Measurements from ENCODE around the gene DCAF7.

The DCAF7 gene

DNA sequence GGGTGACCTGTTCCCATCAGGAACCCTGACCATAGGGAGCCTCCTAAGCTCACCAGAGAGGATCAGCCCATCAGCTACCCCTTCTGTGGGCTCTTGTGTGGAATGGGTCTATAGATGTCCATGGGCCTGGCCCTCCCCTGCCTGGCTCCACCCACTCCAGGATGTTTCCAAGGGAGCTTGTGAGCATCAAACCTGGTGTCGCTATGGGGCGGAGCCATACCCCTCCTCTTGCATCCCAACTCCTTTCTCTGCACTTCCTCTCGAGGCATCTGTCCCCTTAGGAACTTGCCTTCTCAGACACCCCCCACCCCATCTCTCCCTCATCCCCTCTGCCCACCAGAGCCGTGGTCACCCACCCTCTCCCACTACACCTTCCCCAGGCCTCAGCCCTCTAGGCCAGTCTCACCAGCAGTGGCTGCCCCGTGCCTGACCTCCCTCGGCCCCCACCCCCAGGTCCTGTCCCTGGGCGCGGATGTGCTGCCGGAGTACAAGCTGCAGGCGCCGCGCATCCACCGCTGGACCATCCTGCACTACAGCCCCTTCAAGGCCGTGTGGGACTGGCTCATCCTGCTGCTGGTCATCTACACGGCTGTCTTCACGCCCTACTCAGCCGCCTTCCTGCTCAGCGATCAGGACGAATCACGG, 16.7 kb upstream of the DCAF7 start:
- no peak for DNase-seq (ENCODE audit: low spot score)
- H3K27ac ChIP-seq = no peak overlapping the region
- TF ChIP-seq, protein P1, sequence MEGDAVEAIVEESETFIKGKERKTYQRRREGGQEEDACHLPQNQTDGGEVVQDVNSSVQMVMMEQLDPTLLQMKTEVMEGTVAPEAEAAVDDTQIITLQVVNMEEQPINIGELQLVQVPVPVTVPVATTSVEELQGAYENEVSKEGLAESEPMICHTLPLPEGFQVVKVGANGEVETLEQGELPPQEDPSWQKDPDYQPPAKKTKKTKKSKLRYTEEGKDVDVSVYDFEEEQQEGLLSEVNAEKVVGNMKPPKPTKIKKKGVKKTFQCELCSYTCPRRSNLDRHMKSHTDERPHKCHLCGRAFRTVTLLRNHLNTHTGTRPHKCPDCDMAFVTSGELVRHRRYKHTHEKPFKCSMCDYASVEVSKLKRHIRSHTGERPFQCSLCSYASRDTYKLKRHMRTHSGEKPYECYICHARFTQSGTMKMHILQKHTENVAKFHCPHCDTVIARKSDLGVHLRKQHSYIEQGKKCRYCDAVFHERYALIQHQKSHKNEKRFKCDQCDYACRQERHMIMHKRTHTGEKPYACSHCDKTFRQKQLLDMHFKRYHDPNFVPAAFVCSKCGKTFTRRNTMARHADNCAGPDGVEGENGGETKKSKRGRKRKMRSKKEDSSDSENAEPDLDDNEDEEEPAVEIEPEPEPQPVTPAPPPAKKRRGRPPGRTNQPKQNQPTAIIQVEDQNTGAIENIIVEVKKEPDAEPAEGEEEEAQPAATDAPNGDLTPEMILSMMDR (IDR thresholded peaks at IDR 0.05) = no peak
- no peak overlapping the region for H3K4me3 ChIP-seq

DNA sequence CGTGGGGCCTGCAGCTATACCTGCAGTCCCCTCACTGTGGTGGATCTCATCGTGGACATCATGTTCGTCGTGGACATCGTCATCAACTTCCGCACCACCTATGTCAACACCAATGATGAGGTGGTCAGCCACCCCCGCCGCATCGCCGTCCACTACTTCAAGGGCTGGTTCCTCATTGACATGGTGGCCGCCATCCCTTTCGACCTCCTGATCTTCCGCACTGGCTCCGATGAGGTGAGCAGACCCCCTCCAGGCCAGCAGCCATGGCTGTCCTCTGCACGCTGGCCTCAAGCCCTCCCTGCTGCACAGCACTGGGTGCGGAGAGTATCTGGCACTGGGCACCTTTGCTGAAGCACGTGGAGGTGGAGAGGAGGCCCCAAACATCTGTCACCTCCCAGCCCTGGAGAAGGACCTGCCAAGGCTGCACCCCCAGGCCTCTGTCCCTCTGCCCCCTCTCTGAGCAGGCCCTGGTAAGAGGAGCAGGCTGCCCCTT, 16.2 kb upstream of the DCAF7 start:
- Histone ChIP-seq H3K27ac (no peak overlapping the region), H3K4me3 (no peak overlapping the region)
- TF ChIP-seq, protein P1 (IDR thresholded peaks at IDR 0.05) = no peak
- no peak for DNase-seq (ENCODE audit: low spot score)

DNA sequence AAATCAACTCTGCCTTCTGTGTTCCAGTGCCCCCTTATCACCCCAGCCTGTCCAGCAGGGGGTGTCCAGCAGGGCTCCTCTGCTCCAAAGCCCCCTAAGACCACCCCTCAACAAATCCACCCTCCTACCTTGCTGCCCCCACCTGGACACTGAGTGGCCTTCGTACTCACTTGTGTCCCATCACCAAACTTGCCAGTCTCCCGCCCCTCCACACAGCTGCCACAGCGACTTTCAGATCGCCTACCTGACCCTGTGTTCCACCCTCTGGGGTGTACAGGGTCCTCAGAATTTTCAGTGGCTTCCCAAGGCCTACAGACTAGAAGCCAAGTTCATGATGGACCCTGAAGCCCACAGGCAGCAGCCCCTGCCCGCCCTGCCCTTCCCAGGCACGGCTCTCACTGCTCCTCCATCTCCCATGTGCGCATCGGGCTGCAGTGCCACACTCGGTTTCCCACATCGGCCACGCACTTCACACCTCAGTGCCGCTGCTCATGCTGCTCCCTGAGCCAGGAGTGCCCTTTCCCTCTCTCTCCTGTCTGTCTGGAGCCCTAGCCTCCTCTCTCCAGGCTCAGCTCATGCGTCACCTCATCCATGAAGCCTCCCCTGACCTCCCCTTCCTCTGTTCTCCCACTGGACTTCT, 15.3 kb upstream of the DCAF7 start:
- H3K4me3 ChIP-seq = no peak overlapping the region
- no peak for DNase-seq (ENCODE audit: low spot score)
- TF ChIP-seq, protein P1 (IDR thresholded peaks at IDR 0.05) = no peak
- H3K27ac ChIP-seq = no peak overlapping the region

DNA sequence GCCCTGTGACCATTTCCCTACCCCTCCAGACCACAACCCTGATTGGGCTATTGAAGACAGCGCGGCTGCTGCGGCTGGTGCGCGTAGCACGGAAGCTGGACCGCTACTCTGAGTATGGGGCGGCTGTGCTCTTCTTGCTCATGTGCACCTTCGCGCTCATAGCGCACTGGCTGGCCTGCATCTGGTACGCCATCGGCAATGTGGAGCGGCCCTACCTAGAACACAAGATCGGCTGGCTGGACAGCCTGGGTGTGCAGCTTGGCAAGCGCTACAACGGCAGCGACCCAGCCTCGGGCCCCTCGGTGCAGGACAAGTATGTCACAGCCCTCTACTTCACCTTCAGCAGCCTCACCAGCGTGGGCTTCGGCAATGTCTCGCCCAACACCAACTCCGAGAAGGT, 14.6 kb upstream of the DCAF7 start:
- H3K27ac ChIP-seq = no peak overlapping the region
- no peak overlapping the region for H3K4me3 ChIP-seq
- TF ChIP-seq, protein P1 (IDR thresholded peaks at IDR 0.05) = no peak
- no peak for DNase-seq (ENCODE audit: low spot score)

DNA sequence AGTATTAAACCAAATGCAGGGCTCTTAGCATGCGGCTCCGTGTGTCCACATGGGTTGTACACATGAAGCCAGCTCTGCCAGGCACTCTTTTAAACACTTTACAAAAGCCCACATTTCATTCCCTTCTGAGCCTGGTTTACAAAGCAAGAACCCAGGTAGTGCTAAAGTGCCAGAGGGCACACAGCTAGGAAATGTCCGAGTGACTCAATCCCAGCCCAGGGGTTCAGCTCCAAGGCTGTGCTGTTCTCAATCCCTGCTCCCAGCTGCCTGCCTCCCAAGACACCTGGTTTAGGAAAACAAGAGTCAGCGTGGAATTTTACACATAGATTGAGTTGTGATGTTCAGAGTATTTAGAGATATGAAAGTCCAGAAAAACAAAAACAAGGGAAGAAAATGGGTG, 13.3 kb upstream of the DCAF7 start:
- Histone ChIP-seq H3K4me3 (no peak overlapping the region), H3K27ac (no peak overlapping the region)
- DNase-seq (ENCODE audit: low spot score) = no peak
- TF ChIP-seq, protein P1 (IDR thresholded peaks at IDR 0.05) = no peak

DNA sequence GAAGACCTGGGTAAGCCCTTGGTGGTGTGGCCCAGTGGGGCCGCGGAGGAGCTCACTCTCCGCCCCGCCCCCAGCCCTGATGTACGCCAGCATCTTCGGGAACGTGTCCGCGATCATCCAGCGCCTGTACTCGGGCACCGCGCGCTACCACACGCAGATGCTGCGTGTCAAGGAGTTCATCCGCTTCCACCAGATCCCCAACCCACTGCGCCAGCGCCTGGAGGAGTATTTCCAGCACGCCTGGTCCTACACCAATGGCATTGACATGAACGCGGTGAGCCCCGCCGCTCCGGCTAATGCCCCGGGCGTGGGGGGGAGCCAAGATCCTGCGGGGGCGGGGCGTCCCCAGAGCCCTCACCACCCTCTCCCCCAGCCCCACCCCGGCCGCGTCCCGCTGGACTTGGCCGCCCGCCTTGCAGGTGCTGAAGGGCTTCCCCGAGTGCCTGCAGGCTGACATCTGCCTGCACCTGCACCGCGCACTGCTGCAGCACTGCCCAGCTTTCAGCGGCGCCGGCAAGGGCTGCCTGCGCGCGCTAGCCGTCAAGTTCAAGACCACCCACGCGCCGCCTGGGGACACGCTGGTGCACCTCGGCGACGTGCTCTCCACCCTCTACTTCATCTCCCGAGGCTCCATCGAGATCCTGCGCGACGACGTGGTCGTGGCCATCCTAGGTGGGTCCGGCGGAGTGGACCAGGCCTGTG, 12.1 kb upstream of the DCAF7 start:
- TF ChIP-seq, protein P1 (IDR thresholded peaks at IDR 0.05) = no peak
- peak overlapping the region; percentile 52 for H3K4me3 ChIP-seq
- no peak overlapping the region for H3K27ac ChIP-seq
- no peak for DNase-seq (ENCODE audit: low spot score)

Data from coronary artery (tissue), 2 donors.